Myocyte (in vitro differentiated cells): ENCODE measurements around the gene DHX29. TPM values are rescaled to one million over a fixed set of nuclear protein-coding genes. Genes with fewer than 3 reads are reported as not detected.
A peak's percentile ranks its signal among the peaks of the same experiment; 100 is the strongest.

Experiments
- DNase-seq: peaks from one replicate; pipeline ENCODE4 v3.0.0-alpha.2; 2012; ENCODE audit warnings: low read depth
- total RNA-seq: library from RNA; depleted of rRNA; stranded (reverse); fragments of >200 nt; gene quantifications from 2 replicates; pipeline ENCODE4 v1.2.3, GENCODE V29; 2014

Gene DHX29
- total RNA-seq, 1 donor from 2014 or later = 44.3 TPM

GRCh38 chr5:55232271-55232984 lies 75.1 kb downstream of the DHX29 start:
- peak; percentile 28 for DNase-seq

- DNase-seq = no peak
Measured at GRCh38 chr5:55231919-55232270, 75.6 kb downstream of the DHX29 start.

- peak; percentile 63 for DNase-seq
Measured at GRCh38 chr5:55231029-55231918, 76.2 kb downstream of the DHX29 start.

- no peak for DNase-seq
Measured at GRCh38 chr5:55230086-55230629, 77.3 kb downstream of the DHX29 start.

GRCh38 chr5:55227664-55228430 lies 79.6 kb downstream of the DHX29 start:
- no peak for DNase-seq

GRCh38 chr5:55226934-55227663 lies 80.4 kb downstream of the DHX29 start, which contains the start of gene MCIDAS:
MCIDAS (minus strand) TSS chr5:55227315; CDS start chr5:55227138, 177 bp downstream.
- peak; percentile 46 for DNase-seq

GRCh38 chr5:55226027-55226933 lies 81.2 kb downstream of the DHX29 start:
- peak; percentile 22 for DNase-seq

- no peak for DNase-seq
Measured at GRCh38 chr5:55225346-55225745, 82.1 kb downstream of the DHX29 start.

- no peak for DNase-seq
Measured at GRCh38 chr5:55223812-55224240, 83.7 kb downstream of the DHX29 start.

GRCh38 chr5:55222985-55223811 lies 84.3 kb downstream of the DHX29 start:
- no peak for DNase-seq

GRCh38 chr5:55222092-55222984 lies 85.2 kb downstream of the DHX29 start:
- DNase-seq = no peak

GRCh38 chr5:55220433-55221185 lies 86.9 kb downstream of the DHX29 start:
- peak; percentile 11 for DNase-seq

- no peak for DNase-seq
Measured at GRCh38 chr5:55219770-55220169, 87.7 kb downstream of the DHX29 start.

GRCh38 chr5:55218967-55219366 lies 88.5 kb downstream of the DHX29 start:
- DNase-seq = no peak

GRCh38 chr5:55211184-55211874 lies 96.2 kb downstream of the DHX29 start:
- no peak for DNase-seq
